Trophoblast cell (in vitro differentiated cells and primary cell): ENCODE measurements around the gene RPL11.
A peak's percentile ranks its signal among the peaks of the same experiment; 100 is the strongest.

ENCODE experiments used
- DNase-seq, 2 donors: peaks; one replicate each; pipeline ENCODE4 v3.0.0-alpha.2; 2016
- H2AFZ ChIP-seq: 2 replicates; pipeline ENCODE4 v1.6.1; 2013; ENCODE audit warnings: low read length, moderate library complexity, mild to moderate bottlenecking; ENCODE audit not compliant: insufficient read depth, poor library complexity
- H2AK5ac ChIP-seq: 2 replicates; pipeline ENCODE4 v1.6.1; 2013; ENCODE audit warnings: mild to moderate bottlenecking, low read length
- H2BK120ac ChIP-seq: 2 replicates; pipeline ENCODE4 v1.6.1; 2013; ENCODE audit warnings: low read length, mild to moderate bottlenecking, moderate library complexity; ENCODE audit not compliant: insufficient read depth, poor library complexity
- H2BK12ac ChIP-seq: 2 replicates; pipeline ENCODE4 v1.6.1; 2013; ENCODE audit warnings: mild to moderate bottlenecking, low read length, moderate library complexity
- H2BK5ac ChIP-seq: 2 replicates; pipeline ENCODE4 v1.6.1; 2013; ENCODE audit warnings: low read length, low read depth, moderate library complexity, mild to moderate bottlenecking; ENCODE audit not compliant: poor library complexity
- H3K14ac ChIP-seq: 2 replicates; pipeline ENCODE4 v1.6.1; 2013; ENCODE audit warnings: mild to moderate bottlenecking, low read length
- H3K18ac ChIP-seq: 2 replicates; pipeline ENCODE4 v1.6.1; 2013; ENCODE audit warnings: mild to moderate bottlenecking, low read length
- H3K23ac ChIP-seq: 2 replicates; pipeline ENCODE4 v1.6.1; 2013; ENCODE audit warnings: low read length
- H3K27ac ChIP-seq: 2 replicates; pipeline ENCODE4 v1.5.1; 2013; ENCODE audit warnings: low read depth, mild to moderate bottlenecking, inconsistent platforms, low read length, moderate library complexity
- H3K27me3 ChIP-seq: 2 replicates; pipeline ENCODE4 v1.6.1; 2013; ENCODE audit warnings: inconsistent platforms, mild to moderate bottlenecking, low read length, moderate library complexity; ENCODE audit not compliant: insufficient read depth
- H3K36me3 ChIP-seq, 2 experiments: 1 replicate in 1 of 2; 2 replicates in 1 of 2; pipeline ENCODE4 v1.6.1; 2013; ENCODE audit warnings: low read length in 2 of 2, mild to moderate bottlenecking in 2 of 2, moderate library complexity in 1 of 2; ENCODE audit not compliant: insufficient read depth in 2 of 2, control insufficient read depth in 1 of 2
- H3K4ac ChIP-seq: 2 replicates; pipeline ENCODE4 v1.6.1; 2013; ENCODE audit warnings: low read depth, mild to moderate bottlenecking, low read length, moderate library complexity
- H3K4me1 ChIP-seq, 2 experiments: 1 replicate in 1 of 2; 2 replicates in 1 of 2; pipeline ENCODE4 v1.6.1; 2013; ENCODE audit warnings: low read length in 2 of 2, mild to moderate bottlenecking in 2 of 2, moderate library complexity in 1 of 2; ENCODE audit not compliant: insufficient read depth in 2 of 2, control insufficient read depth in 1 of 2
- H3K4me2 ChIP-seq: 2 replicates; pipeline ENCODE4 v1.6.1; 2013; ENCODE audit warnings: inconsistent platforms, mild to moderate bottlenecking, low read length, moderate library complexity
- H3K4me3 ChIP-seq: 2 replicates; pipeline ENCODE4 v1.5.1; 2013; ENCODE audit warnings: mild to moderate bottlenecking, low read depth, low read length, inconsistent platforms
- H3K79me1 ChIP-seq: one replicate; pipeline ENCODE4 v1.6.1; 2013; ENCODE audit warnings: low read length
- H3K79me2 ChIP-seq: 2 replicates; pipeline ENCODE4 v1.6.1; 2013; ENCODE audit warnings: low read length, mild to moderate bottlenecking; ENCODE audit not compliant: control insufficient read depth, insufficient read depth, poor library complexity
- H3K9ac ChIP-seq: 2 replicates; pipeline ENCODE4 v1.6.1; 2013; ENCODE audit warnings: mild to moderate bottlenecking, low read length
- H3K9me3 ChIP-seq: 2 replicates; pipeline ENCODE4 v1.6.1; 2013; ENCODE audit warnings: low read depth, mild to moderate bottlenecking, control low read depth, inconsistent platforms, low read length; ENCODE audit not compliant: insufficient read depth
- H4K12ac ChIP-seq: 2 replicates; pipeline ENCODE4 v1.6.1; 2013; ENCODE audit warnings: low read depth, mild to moderate bottlenecking, low read length, moderate library complexity
- H4K8ac ChIP-seq: 2 replicates; pipeline ENCODE4 v1.6.1; 2013; ENCODE audit warnings: low read depth, mild to moderate bottlenecking, low read length, moderate library complexity
- H4K91ac ChIP-seq: one replicate; pipeline ENCODE4 v1.6.1; 2013; ENCODE audit warnings: low read depth, mild to moderate bottlenecking, low read length, moderate library complexity
- WGBS: extraction: QIAGEN DNeasy Blood & Tissue Kit; methylation state at CpG from one replicate; pipeline ENCODE4 v1.1.7; 2013; ENCODE audit warnings: missing lambda C conversion rate; ENCODE audit not compliant: insufficient read length, insufficient coverage; ENCODE audit errors: extremely low coverage; 5-methylcytosine and 5-hydroxymethylcytosine counted together

The RPL11 gene

DNA sequence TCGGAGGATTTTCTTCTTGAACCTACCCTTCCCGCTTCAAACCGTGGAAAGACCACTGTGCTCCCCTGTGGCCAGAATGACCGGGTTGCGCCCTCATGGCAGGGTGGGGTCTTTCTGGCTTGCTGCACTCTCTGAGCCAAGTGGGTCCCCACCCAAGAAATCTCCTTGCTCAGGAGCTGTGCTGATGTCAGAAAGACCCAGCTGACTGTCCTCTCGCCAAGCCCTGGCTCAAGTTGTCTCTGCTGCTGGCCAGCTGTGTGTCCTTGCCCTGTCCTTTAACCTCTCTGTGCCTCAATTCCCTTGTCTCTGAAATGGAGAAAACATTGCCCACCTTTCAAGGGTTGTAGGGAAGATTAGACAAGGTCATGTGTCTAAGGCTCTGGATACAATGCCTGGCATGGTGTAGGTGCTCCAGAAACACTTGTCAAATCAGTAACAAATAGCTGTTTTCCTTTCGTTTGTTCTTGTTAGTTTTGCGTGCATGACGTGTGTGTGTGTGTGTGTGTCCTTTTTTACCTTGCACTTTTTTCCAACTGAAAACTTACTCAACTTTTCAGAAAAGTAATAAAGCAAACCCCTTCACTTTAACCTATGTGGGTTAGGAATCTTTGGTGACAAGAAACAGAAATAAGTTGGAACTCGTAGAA, 41.1 kb upstream of the RPL11 start:
- no peaks in the 10 kb centered on the region for H3K27me3 ChIP-seq
- no peak overlapping the region for H4K12ac ChIP-seq
- H3K27ac ChIP-seq, result no peak overlapping the region
- peaks cover 7% of the 10 kb centered on the region in 2 experiments for H3K4me1 ChIP-seq
- H3K4me2 ChIP-seq, result no peak overlapping the region
- H2AK5ac ChIP-seq, result no peak overlapping the region
- H3K4ac ChIP-seq, result no peak overlapping the region
- H4K91ac ChIP-seq, result no peak overlapping the region
- H3K79me1 ChIP-seq, result no peaks in the 10 kb centered on the region
- no peaks in the 10 kb centered on the region for H3K36me3 ChIP-seq
- H3K9me3 ChIP-seq, result peaks cover 5% of the 10 kb centered on the region
- no peak overlapping the region for H2BK5ac ChIP-seq
- no peak overlapping the region for H4K8ac ChIP-seq
- H3K79me2 ChIP-seq, result no peaks in the 10 kb centered on the region
- H2BK12ac ChIP-seq, result no peak overlapping the region
- WGBS, result no CpG with 5 or more reads among the region's 10 CpGs
- H3K23ac ChIP-seq, result no peak overlapping the region
- DNase-seq, result no peak
- H3K18ac ChIP-seq, result no peak overlapping the region
- H3K14ac ChIP-seq, result no peak overlapping the region
- no peak overlapping the region for H3K9ac ChIP-seq
- no peak overlapping the region for H2BK120ac ChIP-seq
- H2AFZ ChIP-seq, result no peak overlapping the region
- H3K4me3 ChIP-seq, result no peak overlapping the region

DNA sequence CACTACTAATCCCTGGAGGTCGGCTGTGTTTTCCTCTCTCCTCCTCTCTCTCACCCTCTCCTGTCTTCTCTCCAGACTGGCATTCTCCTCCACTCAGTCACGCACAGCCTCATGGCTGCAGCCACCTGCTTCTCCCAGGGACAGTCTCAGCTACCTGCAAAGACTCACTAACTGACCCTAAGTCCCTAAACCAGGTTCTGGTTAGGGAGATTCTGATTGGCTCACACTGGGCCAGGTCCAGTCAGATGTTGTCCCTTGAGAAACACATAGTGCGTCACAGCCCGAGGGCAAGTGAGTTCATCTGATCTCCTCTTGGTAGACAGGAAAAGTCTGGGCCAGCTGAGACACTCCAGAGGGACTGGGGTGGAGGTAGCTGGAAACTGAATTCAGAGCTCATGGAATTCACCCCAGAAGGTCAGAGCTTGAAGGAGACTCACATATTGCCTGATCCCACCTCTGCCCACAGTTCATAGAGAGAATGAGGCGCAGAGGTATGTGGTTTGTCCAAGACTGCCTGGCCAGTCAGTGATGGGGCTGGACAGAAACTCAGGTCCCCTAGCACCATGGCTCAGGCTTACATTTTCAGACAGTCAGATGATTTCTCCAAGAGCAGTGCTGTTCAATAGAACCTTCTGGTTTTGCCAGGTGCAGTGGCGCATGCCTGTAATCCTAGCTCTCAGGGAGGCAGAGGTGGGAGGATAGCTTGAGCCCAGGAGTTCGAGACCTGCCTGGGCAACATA, 40.4 kb upstream of the RPL11 start:
- no peak overlapping the region for H3K4me3 ChIP-seq
- no peak overlapping the region for H2BK12ac ChIP-seq
- H3K14ac ChIP-seq, result peak overlapping the region; percentile 22
- H3K23ac ChIP-seq, result no peak overlapping the region
- H3K9ac ChIP-seq, result no peak overlapping the region
- no peak overlapping the region for H2BK120ac ChIP-seq
- no peak overlapping the region for H2BK5ac ChIP-seq
- no peak overlapping the region for H4K12ac ChIP-seq
- H3K27ac ChIP-seq, result peak overlapping the region; percentile 44
- H3K27me3 ChIP-seq, result no peaks in the 10 kb centered on the region
- H2AK5ac ChIP-seq, result peak overlapping the region; percentile 66
- H4K8ac ChIP-seq, result no peak overlapping the region
- peaks cover 7% of the 10 kb centered on the region in 2 experiments for H3K4me1 ChIP-seq
- DNase-seq, result peak; percentile 96 to 99
- H2AFZ ChIP-seq, result peak overlapping the region; percentile 25
- H3K18ac ChIP-seq, result peak overlapping the region; percentile 44
- WGBS, result no CpG with 5 or more reads among the region's 7 CpGs
- H3K4me2 ChIP-seq, result no peak overlapping the region
- no peaks in the 10 kb centered on the region for H3K79me1 ChIP-seq
- H4K91ac ChIP-seq, result no peak overlapping the region
- no peaks in the 10 kb centered on the region for H3K79me2 ChIP-seq
- peaks cover 2% of the 10 kb centered on the region for H3K9me3 ChIP-seq
- no peaks in the 10 kb centered on the region for H3K36me3 ChIP-seq
- no peak overlapping the region for H3K4ac ChIP-seq

GRCh38 chr1:23657659-23658275, 33.8 kb upstream of the RPL11 start:
- Histone ChIP-seq H2BK120ac (no peak overlapping the region), H4K91ac (no peak overlapping the region), H2BK12ac (no peak overlapping the region), H4K12ac (no peak overlapping the region), H3K9ac (no peak overlapping the region), H2AFZ (peak overlapping the region; percentile 26), H2AK5ac (no peak overlapping the region), H3K27me3 (no peaks in the 10 kb centered on the region), H3K36me3 (no peaks in the 10 kb centered on the region), H3K27ac (no peak overlapping the region), H3K9me3 (no peaks in the 10 kb centered on the region), H4K8ac (no peak overlapping the region), H3K23ac (no peak overlapping the region), H3K14ac (no peak overlapping the region), H2BK5ac (no peak overlapping the region), H3K18ac (no peak overlapping the region), H3K4me3 (no peak overlapping the region), H3K4ac (no peak overlapping the region), H3K79me1 (no peaks in the 10 kb centered on the region), H3K79me2 (no peaks in the 10 kb centered on the region), H3K4me1 (no peaks in the 10 kb centered on the region), H3K4me2 (no peak overlapping the region)
- peak; percentile 52 to 84 for DNase-seq
- WGBS, result no CpG with 5 or more reads among the region's 7 CpGs

DNA sequence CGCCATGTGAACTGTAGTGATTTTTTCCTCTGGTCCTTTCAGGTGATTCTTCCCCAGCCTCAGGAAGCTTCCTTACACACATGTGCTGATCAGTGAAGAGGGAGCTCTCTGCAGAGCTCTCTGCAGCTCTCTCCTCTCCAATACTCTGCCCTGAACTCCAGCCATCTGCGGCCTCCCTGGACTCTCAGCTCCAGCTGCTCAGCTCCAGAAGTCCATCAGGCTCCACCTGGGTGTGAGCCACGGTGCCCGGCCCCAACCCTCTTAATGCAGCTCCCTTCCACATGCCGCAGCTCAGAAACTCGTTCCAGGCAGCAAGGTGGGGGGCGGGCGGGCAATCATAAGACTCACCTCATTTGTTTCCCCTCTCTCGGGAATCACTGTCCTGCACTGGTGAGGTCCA, 30.9 kb upstream of the RPL11 start:
- no peak overlapping the region for H4K8ac ChIP-seq
- H4K91ac ChIP-seq, result no peak overlapping the region
- H3K18ac ChIP-seq, result no peak overlapping the region
- no peak overlapping the region for H2AK5ac ChIP-seq
- no peak overlapping the region for H3K23ac ChIP-seq
- H2BK5ac ChIP-seq, result no peak overlapping the region
- no CpG with 5 or more reads among the region's 9 CpGs for WGBS
- H3K79me2 ChIP-seq, result no peaks in the 10 kb centered on the region
- no peaks in the 10 kb centered on the region for H3K79me1 ChIP-seq
- no peak overlapping the region for H4K12ac ChIP-seq
- H2BK120ac ChIP-seq, result no peak overlapping the region
- no peaks in the 10 kb centered on the region for H3K36me3 ChIP-seq
- DNase-seq, result no peak
- no peaks in the 10 kb centered on the region for H3K9me3 ChIP-seq
- no peak overlapping the region for H2AFZ ChIP-seq
- H2BK12ac ChIP-seq, result no peak overlapping the region
- no peaks in the 10 kb centered on the region for H3K27me3 ChIP-seq
- no peak overlapping the region for H3K4me3 ChIP-seq
- no peak overlapping the region for H3K14ac ChIP-seq
- no peak overlapping the region for H3K27ac ChIP-seq
- peaks cover 0 to 2% of the 10 kb centered on the region in 2 experiments for H3K4me1 ChIP-seq
- H3K9ac ChIP-seq, result no peak overlapping the region
- no peak overlapping the region for H3K4ac ChIP-seq
- H3K4me2 ChIP-seq, result no peak overlapping the region
